Smooth muscle cell (in vitro differentiated cells): ENCODE data around the gene DNAJC28. TPM values are rescaled to one million over a fixed set of nuclear protein-coding genes. Genes with fewer than 3 reads are reported as not detected.

Experiments used
- DNase-seq: peaks from one replicate; lab custom pipeline; 2025; ENCODE audit not compliant: unreplicated experiment; lab: John Stamatoyannopoulos, UW
- H2AFZ ChIP-seq: fragments of 200-600 bp; sonication (generic); 2 replicates; pipeline ENCODE4 v1.6.0; 2016; ENCODE audit warnings: antibody characterized with exemption, low read depth, mild to moderate bottlenecking
- H3F3A ChIP-seq: fragments of 200-600 bp; sonication (generic); 2 replicates; pipeline ENCODE4 v1.6.0; 2017; ENCODE audit warnings: antibody characterized with exemption, low read depth
- H3K27ac ChIP-seq: fragments of 200-600 bp; sonication (generic); 2 replicates; pipeline ENCODE4 v1.5.1; 2016; ENCODE audit warnings: low read depth, mild to moderate bottlenecking
- H3K27me3 ChIP-seq: fragments of 200-600 bp; sonication (generic); 2 replicates; pipeline ENCODE4 v1.6.1; 2016; ENCODE audit warnings: low read depth, mild to moderate bottlenecking
- H3K36me3 ChIP-seq: fragments of 200-600 bp; sonication (generic); 2 replicates; pipeline ENCODE4 v1.5.1; 2016; ENCODE audit warnings: low read depth
- H3K4me1 ChIP-seq: fragments of 200-600 bp; sonication (generic); 2 replicates; pipeline ENCODE4 v1.5.1; 2016; ENCODE audit warnings: low read depth
- H3K4me2 ChIP-seq: fragments of 200-600 bp; sonication (generic); 2 replicates; pipeline ENCODE4 v1.6.0; 2016; ENCODE audit warnings: mild to moderate bottlenecking
- H3K4me3 ChIP-seq: fragments of 200-600 bp; sonication (generic); 2 replicates; pipeline ENCODE4 v1.5.1; 2016; ENCODE audit warnings: mild to moderate bottlenecking
- H3K79me2 ChIP-seq: fragments of 200-600 bp; sonication (generic); 2 replicates; pipeline ENCODE4 v1.6.0; 2016; ENCODE audit warnings: low read depth, mild to moderate bottlenecking
- H3K9ac ChIP-seq: fragments of 200-600 bp; sonication (generic); 2 replicates; pipeline ENCODE4 v1.6.0; 2016; ENCODE audit warnings: low read depth
- H3K9me3 ChIP-seq: fragments of 200-600 bp; sonication (generic); replicated peaks from 2 replicates; pipeline ENCODE4 v1.5.1; 2016; ENCODE audit warnings: low read depth
- H4K20me1 ChIP-seq: fragments of 200-600 bp; sonication (generic); 2 replicates; pipeline ENCODE4 v1.6.0; 2016; ENCODE audit warnings: low read depth
- WGBS: methylation state at CpG from one replicate; pipeline ENCODE4 v1.1.7; 2016; ENCODE audit warnings: low lambda C conversion rate; 5-methylcytosine and 5-hydroxymethylcytosine counted together
- polyA plus RNA-seq: library from polyadenylated mRNA; unstranded; fragments of >200 nt; fragmentation: Nextera tagmentation; extraction: Ambion mirVana; gene quantifications from 2 replicates; pipeline ENCODE4 v1.2.1, GENCODE V29; 2016
- total RNA-seq: library from RNA; depleted of rRNA; stranded (reverse); fragments of >200 nt; gene quantifications from 2 replicates; pipeline ENCODE4 v1.2.3, GENCODE V29; 2014
- TF ChIP-seq, protein P1 (sequence below): fragments of 200-600 bp; sonication (generic); IDR thresholded peaks from 2 replicates; pipeline ENCODE4 v1.5.1; 2017; ENCODE audit warnings: borderline replicate concordance, mild to moderate bottlenecking, antibody characterized with exemption; ENCODE audit not compliant: insufficient read depth, poor library complexity, severe bottlenecking

Gene DNAJC28, protein sequence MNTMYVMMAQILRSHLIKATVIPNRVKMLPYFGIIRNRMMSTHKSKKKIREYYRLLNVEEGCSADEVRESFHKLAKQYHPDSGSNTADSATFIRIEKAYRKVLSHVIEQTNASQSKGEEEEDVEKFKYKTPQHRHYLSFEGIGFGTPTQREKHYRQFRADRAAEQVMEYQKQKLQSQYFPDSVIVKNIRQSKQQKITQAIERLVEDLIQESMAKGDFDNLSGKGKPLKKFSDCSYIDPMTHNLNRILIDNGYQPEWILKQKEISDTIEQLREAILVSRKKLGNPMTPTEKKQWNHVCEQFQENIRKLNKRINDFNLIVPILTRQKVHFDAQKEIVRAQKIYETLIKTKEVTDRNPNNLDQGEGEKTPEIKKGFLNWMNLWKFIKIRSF
- total RNA-seq (0.85 and 3.7 TPM in 2 replicates), polyA plus RNA-seq (0.69 and 1.3 TPM in 2 replicates)

DNA sequence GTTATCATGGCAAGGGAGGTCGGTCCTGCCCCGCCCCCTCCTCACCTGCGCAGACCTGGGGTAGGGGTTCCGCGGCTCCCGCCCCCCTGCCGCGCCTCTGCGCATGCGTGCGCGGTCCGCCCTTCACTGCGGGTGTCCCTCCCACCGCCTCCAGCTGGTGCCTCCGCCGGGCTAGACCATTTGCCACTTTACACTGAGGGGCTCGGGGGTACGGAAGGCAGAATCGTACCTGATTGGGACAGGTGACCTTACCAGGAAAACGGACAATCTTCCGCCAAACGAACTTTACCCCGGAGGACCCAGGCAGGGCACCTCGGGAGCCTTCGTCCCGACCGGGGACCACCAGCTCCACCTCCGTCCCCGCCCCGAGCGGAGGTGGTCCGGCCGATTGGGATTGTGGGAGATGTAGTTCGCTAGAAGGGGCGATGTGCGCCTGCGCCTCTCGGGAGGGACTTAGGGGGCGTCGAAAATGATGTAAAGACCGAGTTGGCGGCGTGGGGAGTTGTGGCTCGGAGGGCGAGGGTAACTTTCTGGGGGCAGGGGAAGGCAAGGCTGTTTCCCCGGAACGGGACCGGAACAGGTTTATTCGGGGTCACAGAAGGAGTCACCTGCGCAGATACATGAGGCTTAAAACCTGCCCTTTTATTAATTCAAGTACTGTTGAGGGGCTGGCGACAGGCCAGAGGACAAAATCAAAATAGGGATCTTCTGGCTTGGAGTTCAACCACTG is at the start of gene DNAJC28:
DNAJC28 (minus strand) TSS at position 344 of the 730 bp plus-strand sequence. CDS start 2,323 bp downstream, outside the sequence.
- peak; percentile 91 for DNase-seq
- H4K20me1 ChIP-seq = no peaks in the 10 kb centered on the region
- H3K27ac ChIP-seq = no peak within 1 kb of the TSS

DNA sequence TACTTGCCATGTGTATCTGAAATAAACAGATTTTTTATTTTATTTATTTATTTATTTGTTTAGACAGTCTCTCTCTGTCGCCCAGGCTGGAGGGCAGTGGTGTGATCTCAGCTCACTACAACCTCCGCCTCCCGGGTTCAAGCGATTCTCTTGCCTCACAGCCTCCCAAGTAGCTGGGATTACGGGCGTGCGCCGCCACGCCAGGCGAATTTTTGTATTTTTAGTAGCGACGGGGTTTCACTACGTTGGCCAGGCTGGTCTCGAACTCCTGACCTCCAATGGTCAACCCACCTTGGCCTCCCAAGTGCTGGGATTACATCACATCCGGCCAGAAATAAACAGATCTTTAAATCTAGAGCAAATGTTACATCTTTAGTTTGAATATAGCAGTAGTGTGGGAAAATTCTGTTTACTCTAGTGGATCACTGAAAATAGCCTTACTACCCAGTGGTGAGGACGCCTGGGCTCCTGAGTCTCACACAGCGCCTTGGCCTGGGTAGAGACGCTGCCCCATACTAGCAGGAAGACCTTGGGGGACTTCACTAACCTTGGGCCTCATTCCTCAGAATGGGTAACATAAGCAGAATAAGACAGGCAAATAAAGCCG is 49.7 kb upstream of the DNAJC28 start:
- peak overlapping the region; percentile 99 for H3K4me3 ChIP-seq
- H3K27ac ChIP-seq = peak overlapping the region; percentile 100
- H3K79me2 ChIP-seq = peaks cover 62% of the 10 kb centered on the region
- H3K9me3 ChIP-seq = no peaks in the 10 kb centered on the region
- TF ChIP-seq, protein P1, sequence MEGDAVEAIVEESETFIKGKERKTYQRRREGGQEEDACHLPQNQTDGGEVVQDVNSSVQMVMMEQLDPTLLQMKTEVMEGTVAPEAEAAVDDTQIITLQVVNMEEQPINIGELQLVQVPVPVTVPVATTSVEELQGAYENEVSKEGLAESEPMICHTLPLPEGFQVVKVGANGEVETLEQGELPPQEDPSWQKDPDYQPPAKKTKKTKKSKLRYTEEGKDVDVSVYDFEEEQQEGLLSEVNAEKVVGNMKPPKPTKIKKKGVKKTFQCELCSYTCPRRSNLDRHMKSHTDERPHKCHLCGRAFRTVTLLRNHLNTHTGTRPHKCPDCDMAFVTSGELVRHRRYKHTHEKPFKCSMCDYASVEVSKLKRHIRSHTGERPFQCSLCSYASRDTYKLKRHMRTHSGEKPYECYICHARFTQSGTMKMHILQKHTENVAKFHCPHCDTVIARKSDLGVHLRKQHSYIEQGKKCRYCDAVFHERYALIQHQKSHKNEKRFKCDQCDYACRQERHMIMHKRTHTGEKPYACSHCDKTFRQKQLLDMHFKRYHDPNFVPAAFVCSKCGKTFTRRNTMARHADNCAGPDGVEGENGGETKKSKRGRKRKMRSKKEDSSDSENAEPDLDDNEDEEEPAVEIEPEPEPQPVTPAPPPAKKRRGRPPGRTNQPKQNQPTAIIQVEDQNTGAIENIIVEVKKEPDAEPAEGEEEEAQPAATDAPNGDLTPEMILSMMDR = no peak
- peaks cover 7% of the 10 kb centered on the region for H3K36me3 ChIP-seq
- peak overlapping the region; percentile 96 for H3K4me2 ChIP-seq
- H3K9ac ChIP-seq = peak overlapping the region; percentile 99
- H3K27me3 ChIP-seq = no peaks in the 10 kb centered on the region
- H3K4me1 ChIP-seq = peaks cover 32% of the 10 kb centered on the region
- no peak for DNase-seq
- peaks cover 11% of the 10 kb centered on the region for H3F3A ChIP-seq
- H4K20me1 ChIP-seq = peaks cover 29% of the 10 kb centered on the region
- 42% methylated on average over 19 of the region's 19 CpGs for WGBS
- peak overlapping the region; percentile 87 for H2AFZ ChIP-seq

More for the DNA sequence above, at the start of gene DNAJC28:
- Histone ChIP-seq H3K27me3 (no peaks in the 10 kb centered on the region), H3K36me3 (no peaks in the 10 kb centered on the region), H3K79me2 (no peaks in the 10 kb centered on the region), H3K9me3 (no peaks in the 10 kb centered on the region), H3K4me1 (peaks cover 5% of the 10 kb centered on the region), H3K9ac (peak within 1 kb of the TSS; percentile 79), H2AFZ (peak within 1 kb of the TSS; percentile 99), H3K4me2 (peak within 1 kb of the TSS; percentile 98), H3F3A (no peaks in the 10 kb centered on the region), H3K4me3 (peak within 1 kb of the TSS; percentile 94)
- TF ChIP-seq, protein P1 = no peak
- 1% methylated on average over 42 of the region's 52 CpGs for WGBS

DNA sequence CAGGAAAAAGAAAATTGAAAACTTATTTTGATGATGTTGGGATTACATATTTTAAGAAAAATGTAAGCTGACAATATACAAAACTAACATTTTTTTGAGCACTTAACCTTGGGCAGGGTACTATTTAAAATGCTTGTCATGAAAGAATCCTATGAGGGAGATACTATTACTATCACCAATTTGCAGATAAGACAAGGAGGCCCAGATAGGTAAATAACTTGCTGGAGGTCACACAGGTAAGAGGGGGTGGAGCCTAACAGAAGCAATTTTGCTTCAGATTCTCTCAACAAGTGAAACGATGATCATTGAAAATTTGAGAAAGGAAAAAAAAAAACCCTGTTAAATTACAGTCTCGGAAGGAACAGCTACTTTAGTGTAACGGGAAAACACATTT is 49.2 kb upstream of the DNAJC28 start:
- no peaks in the 10 kb centered on the region for H3K9me3 ChIP-seq
- no peak overlapping the region for H3K27ac ChIP-seq
- TF ChIP-seq, protein P1 = no peak

More for the DNA sequence above, 49.2 kb upstream of the DNAJC28 start:
- WGBS = 76% methylated on average over 3 of the region's 3 CpGs
- peak overlapping the region; percentile 99 for H3K4me3 ChIP-seq
- peak overlapping the region; percentile 96 for H3K4me2 ChIP-seq
- no peak overlapping the region for H2AFZ ChIP-seq
- peaks cover 7% of the 10 kb centered on the region for H3K36me3 ChIP-seq
- H3F3A ChIP-seq = peaks cover 11% of the 10 kb centered on the region
- H3K27me3 ChIP-seq = no peaks in the 10 kb centered on the region
- peaks cover 57% of the 10 kb centered on the region for H3K79me2 ChIP-seq
- peaks cover 24% of the 10 kb centered on the region for H4K20me1 ChIP-seq
- H3K4me1 ChIP-seq = peaks cover 27% of the 10 kb centered on the region
- DNase-seq = no peak
- H3K9ac ChIP-seq = no peak overlapping the region
